ENCODE measurements around the gene CDCA7. TPM values are rescaled to one million over a fixed set of nuclear protein-coding genes. Genes with fewer than 3 reads are reported as not detected.

Gene CDCA7
- total RNA-seq, 1 experiment from 2014 or later, result 50.3 TPM

DNA sequence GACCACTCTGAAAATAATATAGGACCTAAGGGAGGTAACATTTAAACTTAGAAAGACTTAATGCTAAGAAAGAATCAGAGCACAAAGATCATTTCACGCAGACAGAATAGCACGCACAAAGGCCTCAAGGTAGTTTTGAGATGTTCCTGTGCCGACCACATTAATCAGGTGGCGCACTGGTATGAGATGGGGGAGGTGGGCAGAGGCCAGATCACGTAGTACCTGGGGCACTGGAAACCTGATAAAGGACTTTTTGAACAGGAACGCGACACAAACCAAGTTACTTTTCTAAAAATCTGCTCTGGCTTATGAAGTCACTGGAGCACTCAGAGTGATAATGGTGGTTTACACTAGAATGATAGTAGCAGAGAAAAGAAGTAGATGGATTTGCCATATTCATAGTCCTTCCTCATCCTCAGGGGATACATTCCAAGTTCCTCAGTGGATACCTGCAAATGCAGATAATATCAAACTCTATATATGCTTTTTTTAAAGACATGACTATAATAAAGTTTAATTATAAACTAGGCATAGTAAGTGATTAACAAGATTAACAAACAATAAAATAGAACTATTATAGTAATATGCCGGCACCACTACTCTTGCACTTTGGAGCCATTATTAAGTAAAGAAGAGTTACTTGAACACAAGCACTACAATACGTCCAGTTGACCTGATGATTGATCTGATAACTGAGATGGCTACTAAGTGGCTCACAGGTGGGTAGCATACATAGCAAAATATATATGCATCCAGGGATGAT, 42.6 kb upstream of the CDCA7 start:
- Histone ChIP-seq H2AK5ac (ENCODE audit: insufficient read length, low read length) (no peak overlapping the region), H3K9me3 (ENCODE audit: control insufficient read depth, low read depth, low read length) (no peaks in the 10 kb centered on the region), H2BK20ac (ENCODE audit: low read depth, low read length, poor library complexity, severe bottlenecking) (no peak overlapping the region), H3K79me2 (ENCODE audit: insufficient read depth, low read length) (no peaks in the 10 kb centered on the region), H3K79me1 (ENCODE audit: insufficient read depth, low read depth, low read length, poor library complexity, severe bottlenecking) (no peaks in the 10 kb centered on the region), H3K9ac (ENCODE audit: extremely low read depth, insufficient read length, low read length) (no peak overlapping the region), H3T11ph (ENCODE audit: low read length) (no peak overlapping the region), H3K56ac (ENCODE audit: insufficient read length, low read depth, low read length) (no peak overlapping the region), H3K4me1 (ENCODE audit: insufficient read depth, low read length) (no peaks in the 10 kb centered on the region), H4K91ac (ENCODE audit: insufficient read length, low read depth, low read length) (no peak overlapping the region), H2BK12ac (ENCODE audit: insufficient read length, low read depth, low read length) (no peak overlapping the region), H3K23me2 (ENCODE audit: insufficient read length, low read depth, low read length, poor library complexity, severe bottlenecking) (no peaks in the 10 kb centered on the region), H2AFZ (ENCODE audit: low read length) (no peak overlapping the region), H4K20me1 (ENCODE audit: control insufficient read depth, insufficient read depth, insufficient read length) (no peaks in the 10 kb centered on the region), H3K14ac (ENCODE audit: insufficient read depth, low read length) (no peak overlapping the region), H3K4ac (ENCODE audit: low read depth, low read length) (no peak overlapping the region), H3K4me2 (ENCODE audit: insufficient read depth, insufficient read length, low read length) (no peak overlapping the region), H3K23ac (ENCODE audit: insufficient read length, low read depth, low read length) (no peak overlapping the region), H2BK15ac (ENCODE audit: low read depth, low read length) (no peak overlapping the region), H3K27me3 (ENCODE audit: insufficient read depth, low read length) (no peaks in the 10 kb centered on the region), H2BK120ac (ENCODE audit: low read depth, low read length, poor library complexity, severe bottlenecking) (no peak overlapping the region), H4K5ac (ENCODE audit: insufficient read length, low read depth, low read length) (no peak overlapping the region), H3K27ac (ENCODE audit: insufficient read length, low read depth, low read length) (no peak overlapping the region), H4K8ac (replicated peaks; ENCODE audit: insufficient read length, low read depth, low read length) (no peak overlapping the region), H3K18ac (ENCODE audit: insufficient read length, low read depth, low read length) (no peak overlapping the region), H2BK5ac (ENCODE audit: insufficient read length, low read length) (no peak overlapping the region)
- Mint-ChIP-seq H3K4me3 (no peak overlapping the region), H3K27me3 (ENCODE audit: low read depth) (no peaks in the 10 kb centered on the region), H3K9me3 (peaks cover 5 to 9% of the 10 kb centered on the region in 2 experiments; a peak in 3 of 5 replicates), H3K4me1 (peaks cover 13% of the 10 kb centered on the region in 2 experiments), H3K36me3 (ENCODE audit: insufficient read depth in 1 of 3, low read depth in 3 of 3) (peaks cover 0 to 5% (median 0%) of the 10 kb centered on the region in 3 experiments; a peak in 2 of 7 replicates), H3K27ac (no peak overlapping the region)
- TF ChIP-seq, protein P1, sequence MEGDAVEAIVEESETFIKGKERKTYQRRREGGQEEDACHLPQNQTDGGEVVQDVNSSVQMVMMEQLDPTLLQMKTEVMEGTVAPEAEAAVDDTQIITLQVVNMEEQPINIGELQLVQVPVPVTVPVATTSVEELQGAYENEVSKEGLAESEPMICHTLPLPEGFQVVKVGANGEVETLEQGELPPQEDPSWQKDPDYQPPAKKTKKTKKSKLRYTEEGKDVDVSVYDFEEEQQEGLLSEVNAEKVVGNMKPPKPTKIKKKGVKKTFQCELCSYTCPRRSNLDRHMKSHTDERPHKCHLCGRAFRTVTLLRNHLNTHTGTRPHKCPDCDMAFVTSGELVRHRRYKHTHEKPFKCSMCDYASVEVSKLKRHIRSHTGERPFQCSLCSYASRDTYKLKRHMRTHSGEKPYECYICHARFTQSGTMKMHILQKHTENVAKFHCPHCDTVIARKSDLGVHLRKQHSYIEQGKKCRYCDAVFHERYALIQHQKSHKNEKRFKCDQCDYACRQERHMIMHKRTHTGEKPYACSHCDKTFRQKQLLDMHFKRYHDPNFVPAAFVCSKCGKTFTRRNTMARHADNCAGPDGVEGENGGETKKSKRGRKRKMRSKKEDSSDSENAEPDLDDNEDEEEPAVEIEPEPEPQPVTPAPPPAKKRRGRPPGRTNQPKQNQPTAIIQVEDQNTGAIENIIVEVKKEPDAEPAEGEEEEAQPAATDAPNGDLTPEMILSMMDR (conservative IDR thresholded peaks at IDR 0.05), result no peak
- no CpG with 5 or more reads among the region's 9 CpGs for WGBS (ENCODE audit: extremely low coverage, insufficient read length, low lambda C conversion rate)
- DNase-seq, result no peak

Measured in H9 (cell line).